GM18511 (cell line): ENCODE data around the gene GIT2.
"Not testable (repeated sequence)": the region's sequence is repeated elsewhere in the genome, so short reads cannot be mapped to it uniquely, and the experiment has no call there.

Experiments
- ATAC-seq: cut with Tn5 transposase; IDR thresholded peaks from one replicate; pipeline ENCODE4 v1.9.1; 2021; ENCODE audit warnings: mild to moderate bottlenecking, moderate library complexity; ENCODE audit not compliant: unreplicated experiment

GIT2 gene

GRCh38 chr12:109896188-109896587 lies 100.0 kb downstream of the GIT2 start:
- ATAC-seq, result no peak

- ATAC-seq, result no peak
Observed at GRCh38 chr12:109894939-109895338, 101.2 kb downstream of the GIT2 start.

- ATAC-seq, result no peak
Observed at GRCh38 chr12:109893261-109893995, 102.7 kb downstream of the GIT2 start.

- peak; percentile 73 for ATAC-seq
Observed at GRCh38 chr12:109892748-109893147, 103.4 kb downstream of the GIT2 start.

- no peak for ATAC-seq
Observed at GRCh38 chr12:109892165-109892715, 103.9 kb downstream of the GIT2 start.

GRCh38 chr12:109891731-109892130 lies 104.4 kb downstream of the GIT2 start:
- not testable (repeated sequence) for ATAC-seq

- no peak for ATAC-seq
Observed at GRCh38 chr12:109890620-109891170, 105.5 kb downstream of the GIT2 start.

- ATAC-seq, result no peak
Observed at GRCh38 chr12:109888179-109889020, 107.8 kb downstream of the GIT2 start.

- ATAC-seq, result no peak
Observed at GRCh38 chr12:109885616-109886015, 110.6 kb downstream of the GIT2 start.

GRCh38 chr12:109883461-109883860 lies 112.7 kb downstream of the GIT2 start:
- ATAC-seq, result no peak

GRCh38 chr12:109881752-109882151 lies 114.4 kb downstream of the GIT2 start:
- ATAC-seq, result no peak

GRCh38 chr12:109880938-109881337 lies 115.2 kb downstream of the GIT2 start:
- ATAC-seq, result no peak

GRCh38 chr12:109880043-109880931 lies 115.9 kb downstream of the GIT2 start, which contains the start of gene GLTP:
TSS of gene GLTP (minus strand) at chr12:109880541. CDS start at chr12:109880374, 167 bp downstream.
- ATAC-seq, result peak; percentile 94
